MM.1S (cell line): ENCODE results near the gene RNU6-1.

Experiments
- CTCF ChIP-seq: fragments of 300-600 bp; sonication (generic); IDR thresholded peaks from 2 replicates; pipeline ENCODE4 v1.5.1; 2016; ENCODE audit warnings: antibody characterized with exemption, low read length, mixed read lengths
- EZH2 ChIP-seq: fragments of 300-600 bp; sonication (generic); optimal IDR thresholded peaks from 2 replicates; pipeline ENCODE3; 2017; ENCODE audit warnings: low read depth, mild to moderate bottlenecking, antibody characterized with exemption, low read length, mixed read lengths
- EZH2phosphoT487 ChIP-seq: fragments of 300-600 bp; sonication (generic); IDR thresholded peaks from 2 replicates; pipeline ENCODE4 v1.6.1; 2018; ENCODE audit warnings: antibody characterized with exemption, low read length

- TF ChIP-seq CTCF (no peak), EZH2phosphoT487 (no peak), EZH2 (no peak)
Measured at GRCh38 chr15:67853454-67853853, 13.6 kb upstream of the RNU6-1 start.
